ENCODE measurements around the gene EDARADD. TPM values are rescaled to one million over a fixed set of nuclear protein-coding genes. Genes with fewer than 3 reads are reported as not detected.

EDARADD gene
- total RNA-seq, 4 donors from 2014 or later: 8.4 to 11.8 (median 8.8) TPM

- TF ChIP-seq CTCF (IDR thresholded peaks at IDR 0.05): no peak
- TF ChIP-seq POLR2A (IDR thresholded peaks at IDR 0.05): no peak
- H3K4me1 ChIP-seq: peaks cover 0 to 9% of the 10 kb centered on the region in 2 donors
- no peaks in the 10 kb centered on the region for H3K36me3 ChIP-seq
- intact Hi-C loops (cut with DNase I): no loop called here
- WGBS, 2 donors: 91 to 94% methylated on average over 5 of the region's 5 CpGs
- no peaks in the 10 kb centered on the region for H3K9me3 ChIP-seq
- no peak overlapping the region for H3K4me3 ChIP-seq (replicated peaks in 1 of 3)
- no peaks in the 10 kb centered on the region for H3K27me3 ChIP-seq
- DNase-seq: no peak
- H3K27ac ChIP-seq: no peak overlapping the region
Observed at GRCh38 chr1:236450779-236451178, 56.7 kb downstream of the EDARADD start.

- peak overlapping the region; percentile 74 to 86 (median 85) for H3K27ac ChIP-seq
- no peak overlapping the region for H3K4me3 ChIP-seq (replicated peaks in 1 of 3)
Observed at GRCh38 chr1:236451796-236452373, 57.8 kb downstream of the EDARADD start.

GRCh38 chr1:236455243-236455642 lies 61.2 kb downstream of the EDARADD start:
- Histone ChIP-seq H3K36me3 (no peaks in the 10 kb centered on the region), H3K27ac (no peak overlapping the region), H3K9me3 (no peaks in the 10 kb centered on the region), H3K4me3 (replicated peaks in 1 of 3) (no peak overlapping the region), H3K27me3 (no peaks in the 10 kb centered on the region), H3K4me1 (peaks cover 0 to 9% of the 10 kb centered on the region in 2 donors)
- TF ChIP-seq CTCF (IDR thresholded peaks at IDR 0.05): no peak
- no peak for TF ChIP-seq POLR2A (IDR thresholded peaks at IDR 0.05)
- intact Hi-C loops (cut with DNase I): no loop called here
- DNase-seq: no peak
- WGBS, 2 donors: 69 to 71% methylated on average over 4 of the region's 4 CpGs

More at GRCh38 chr1:236451796-236452373, 57.8 kb downstream of the EDARADD start:
- DNase-seq: peak; percentile 87 to 88
- Histone ChIP-seq H3K27me3 (no peaks in the 10 kb centered on the region), H3K36me3 (no peaks in the 10 kb centered on the region), H3K4me1 (peaks cover 0 to 9% of the 10 kb centered on the region in 2 donors), H3K9me3 (no peaks in the 10 kb centered on the region)
- TF ChIP-seq POLR2A (IDR thresholded peaks at IDR 0.05) (peak in 1 of 2 donors; percentile 31), CTCF (IDR thresholded peaks at IDR 0.05) (peak in 5 of 6 experiments; percentile 11 to 52 (median 43))
- intact Hi-C loops (cut with DNase I): no loop called here
- WGBS, 2 donors: 39 to 49% methylated on average over 6 of the region's 6 CpGs

GRCh38 chr1:236457775-236458174 lies 63.7 kb downstream of the EDARADD start:
- intact Hi-C loops (cut with DNase I): no loop called here
- H3K4me3 ChIP-seq (replicated peaks in 1 of 3): no peak overlapping the region
- no peak overlapping the region for H3K27ac ChIP-seq
- DNase-seq: no peak
- H3K9me3 ChIP-seq: no peaks in the 10 kb centered on the region
- no peaks in the 10 kb centered on the region for H3K4me1 ChIP-seq
- H3K36me3 ChIP-seq: no peaks in the 10 kb centered on the region
- TF ChIP-seq POLR2A (IDR thresholded peaks at IDR 0.05): no peak
- TF ChIP-seq CTCF (IDR thresholded peaks at IDR 0.05): no peak
- 87 to 89% methylated on average over 2 of the region's 2 CpGs for WGBS, 2 donors
- no peaks in the 10 kb centered on the region for H3K27me3 ChIP-seq

GRCh38 chr1:236458996-236459395 lies 64.9 kb downstream of the EDARADD start:
- DNase-seq: no peak
- Histone ChIP-seq H3K36me3 (no peaks in the 10 kb centered on the region), H3K4me1 (no peaks in the 10 kb centered on the region), H3K4me3 (replicated peaks in 1 of 3) (no peak overlapping the region), H3K9me3 (no peaks in the 10 kb centered on the region), H3K27me3 (no peaks in the 10 kb centered on the region), H3K27ac (no peak overlapping the region)
- intact Hi-C loops (cut with DNase I): no loop called here
- TF ChIP-seq CTCF (IDR thresholded peaks at IDR 0.05): no peak
- no peak for TF ChIP-seq POLR2A (IDR thresholded peaks at IDR 0.05)
- 93 to 95% methylated on average over 4 of the region's 4 CpGs for WGBS, 2 donors

All from thyroid gland (tissue), 4 donors.